Daoy (cell line): ENCODE measurements around the gene NCKAP5. TPM values are rescaled to one million over a fixed set of nuclear protein-coding genes. Genes with fewer than 3 reads are reported as not detected.

Experiments
- DNase-seq: peaks from one replicate; pipeline ENCODE4 v3.0.0-alpha.2; 2015; ENCODE audit warnings: low read depth
- total RNA-seq: library from RNA; depleted of rRNA; stranded (reverse); fragments of >200 nt; shearing (Covaris generic); gene quantifications from 2 replicates; pipeline ENCODE4 v1.2.3, GENCODE V29; 2014

NCKAP5 gene
- total RNA-seq, 1 experiment from 2014 or later, result 8.4 TPM

DNA sequence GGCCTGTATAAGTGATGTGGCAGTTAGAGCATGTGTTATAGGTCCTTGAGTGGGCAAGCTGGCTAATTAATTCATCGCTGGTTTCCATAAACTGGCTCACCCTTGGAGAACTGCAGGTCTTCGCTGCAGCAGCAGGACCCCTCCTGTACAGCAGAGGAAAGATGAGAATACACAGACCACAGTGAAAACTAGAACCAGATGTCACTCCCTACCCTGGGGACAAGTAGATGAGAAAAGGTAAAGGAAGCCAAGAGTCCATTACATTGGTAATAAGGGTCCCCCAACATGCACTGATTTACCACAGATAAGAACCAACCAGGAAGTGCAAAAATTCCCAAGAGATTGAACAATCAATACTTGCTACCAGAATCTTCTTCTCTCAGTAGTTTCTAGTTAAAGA, 482.6 kb downstream of the NCKAP5 start:
- DNase-seq, result no peak

DNA sequence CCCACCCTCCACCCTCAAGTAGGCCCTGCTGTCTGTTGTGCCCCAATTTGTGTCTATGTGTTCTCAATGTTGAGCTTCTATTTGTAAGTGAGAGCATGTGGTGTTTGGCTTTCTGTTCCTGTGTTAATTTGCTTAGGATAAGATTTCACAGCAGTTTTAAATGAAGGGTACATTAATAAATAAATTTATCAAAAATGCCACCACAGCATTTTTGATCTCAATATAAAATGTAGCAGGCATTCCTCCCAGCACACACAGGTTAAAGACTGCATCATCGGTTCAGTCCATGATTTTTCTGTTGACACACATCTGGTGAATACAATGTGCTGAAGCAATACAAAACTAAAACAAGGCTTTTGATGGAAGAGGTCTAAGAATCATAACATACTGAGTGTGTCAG, 486.2 kb downstream of the NCKAP5 start:
- DNase-seq, result no peak

DNA sequence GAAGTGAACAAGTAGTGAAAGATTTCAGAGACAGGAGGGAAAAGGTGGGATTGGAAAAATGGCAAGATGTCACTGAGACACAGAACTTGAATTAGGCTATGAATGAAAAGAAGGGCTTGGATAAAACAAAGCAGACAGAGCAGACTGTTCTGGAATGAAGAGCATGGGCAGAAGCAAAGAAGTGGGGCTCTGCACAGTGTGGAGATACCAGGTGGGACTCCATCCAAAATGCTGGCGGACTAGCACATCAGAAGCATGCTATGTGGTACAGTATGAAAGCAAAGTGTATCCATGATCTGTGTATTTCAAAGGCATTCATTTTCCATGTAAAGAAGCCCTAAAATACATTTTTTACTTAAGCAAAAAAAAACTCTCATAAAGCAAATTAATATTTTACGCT, 487.4 kb downstream of the NCKAP5 start:
- DNase-seq, result no peak

DNA sequence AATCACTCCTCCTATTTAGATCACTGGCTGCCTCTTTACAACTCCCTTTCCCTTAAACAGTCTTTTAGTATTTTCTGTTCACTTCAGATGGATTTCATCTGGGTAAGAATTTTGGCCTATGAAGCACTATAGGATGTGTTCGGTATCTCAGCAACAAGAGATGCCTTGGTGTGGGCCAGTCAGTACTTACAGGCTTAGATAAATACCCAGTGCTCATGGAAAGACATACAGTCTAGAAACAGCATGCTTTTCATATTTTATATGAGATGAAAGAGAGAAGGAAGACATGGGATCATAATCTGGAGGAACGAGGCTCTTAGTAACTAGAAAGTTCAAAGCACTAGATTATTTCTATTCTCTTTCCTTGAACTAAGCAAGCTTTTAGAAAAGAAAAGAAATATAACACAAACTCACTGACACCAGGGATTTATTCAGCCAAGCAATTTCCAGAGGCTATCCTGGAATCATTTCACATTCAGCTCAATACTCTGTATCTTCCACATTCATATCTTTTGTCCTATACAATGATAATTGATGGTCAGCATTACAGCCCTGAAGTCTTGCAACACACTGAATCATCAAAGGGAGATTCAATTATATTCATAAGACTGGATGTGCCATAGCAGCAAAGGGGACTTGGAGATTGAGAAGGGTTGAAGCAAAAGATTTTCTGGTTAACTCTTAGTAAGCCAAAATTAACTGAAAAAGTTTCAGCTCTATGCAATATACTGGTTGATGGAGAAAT, 489.4 kb downstream of the NCKAP5 start:
- no peak for DNase-seq

DNA sequence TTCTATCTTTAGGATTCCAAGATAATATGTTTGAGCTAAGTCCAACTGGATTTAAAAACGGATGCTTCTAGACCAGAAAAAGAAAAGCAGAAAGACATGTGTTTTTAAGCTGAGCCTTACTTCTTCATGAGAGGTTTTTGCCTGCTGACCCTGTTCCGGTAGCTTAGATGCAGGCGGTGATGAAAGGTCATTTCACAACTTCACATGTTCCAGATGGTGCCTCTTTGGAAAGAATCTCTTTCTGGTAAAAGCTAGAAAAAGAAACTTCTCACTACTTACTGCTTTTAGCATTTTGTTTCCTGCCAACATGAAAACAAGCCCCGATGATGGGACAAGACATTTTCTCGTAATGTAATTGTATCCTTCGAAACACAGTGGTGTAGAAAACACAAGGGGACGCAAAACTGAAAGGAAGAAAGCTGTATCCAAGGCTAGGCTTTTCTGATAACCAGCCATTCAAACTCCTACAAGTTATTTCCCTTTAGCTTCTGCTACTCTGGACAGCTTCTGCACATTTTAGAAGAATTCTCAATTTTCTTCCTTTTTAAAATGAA, 490.9 kb downstream of the NCKAP5 start:
- DNase-seq, result no peak

DNA sequence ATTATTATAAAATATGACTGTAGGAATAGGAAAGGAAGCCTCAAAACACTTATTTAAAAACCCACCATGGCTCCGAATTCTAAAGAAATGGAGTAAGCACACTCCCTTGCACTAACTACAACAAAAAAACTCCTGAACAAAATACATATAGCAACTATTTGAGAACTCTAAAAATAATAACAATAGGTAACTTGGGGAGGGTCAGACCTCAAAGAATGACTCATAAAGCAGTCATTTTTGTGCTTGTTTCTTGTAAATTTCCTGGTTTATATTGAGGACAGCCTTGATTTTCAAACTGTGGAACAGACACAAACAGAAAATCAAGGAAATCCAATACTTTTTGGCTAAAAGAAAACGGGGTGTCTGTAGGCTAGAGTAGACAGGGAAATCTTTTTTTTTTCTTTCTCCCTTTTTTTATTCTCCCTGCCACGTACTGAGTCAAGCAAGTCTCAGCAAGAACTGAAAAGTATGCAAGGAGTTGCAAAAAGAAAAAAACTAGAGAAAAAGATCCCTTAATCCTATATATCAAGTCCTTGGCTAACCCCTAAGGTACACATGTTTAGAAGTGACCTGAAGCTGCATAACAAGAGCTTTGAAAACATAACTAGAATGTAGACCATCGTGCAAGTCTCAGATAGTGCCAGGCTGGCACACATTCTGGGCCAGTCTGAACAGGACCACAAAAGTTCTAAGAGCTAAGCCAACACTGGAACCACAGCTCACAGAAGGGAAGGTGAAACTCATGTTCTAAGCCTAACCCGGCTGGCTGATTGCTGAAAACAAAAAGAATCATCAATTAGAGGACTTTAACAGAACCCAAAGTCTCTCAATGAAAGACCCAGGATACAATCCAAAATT, 495.2 kb downstream of the NCKAP5 start:
- no peak for DNase-seq

DNA sequence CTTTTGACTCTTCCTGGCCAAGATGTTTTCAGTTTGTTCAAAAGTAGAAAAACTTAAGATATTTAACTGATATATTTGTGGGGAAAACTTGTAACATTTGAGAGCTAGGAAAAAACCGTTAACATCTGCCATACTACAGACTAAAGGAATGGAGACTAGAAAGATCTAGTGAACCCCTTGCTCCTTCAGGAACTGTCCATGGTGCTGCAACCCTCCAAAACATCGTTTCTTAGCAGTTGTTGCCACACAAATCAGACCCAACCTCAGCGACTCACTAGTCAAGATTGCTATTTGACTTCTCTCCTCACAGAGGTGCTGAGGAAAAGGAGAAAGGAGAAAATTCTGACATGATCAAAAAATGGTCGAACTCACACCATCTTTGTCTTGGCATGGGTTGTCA, 504.5 kb downstream of the NCKAP5 start:
- DNase-seq, result peak; percentile 40

DNA sequence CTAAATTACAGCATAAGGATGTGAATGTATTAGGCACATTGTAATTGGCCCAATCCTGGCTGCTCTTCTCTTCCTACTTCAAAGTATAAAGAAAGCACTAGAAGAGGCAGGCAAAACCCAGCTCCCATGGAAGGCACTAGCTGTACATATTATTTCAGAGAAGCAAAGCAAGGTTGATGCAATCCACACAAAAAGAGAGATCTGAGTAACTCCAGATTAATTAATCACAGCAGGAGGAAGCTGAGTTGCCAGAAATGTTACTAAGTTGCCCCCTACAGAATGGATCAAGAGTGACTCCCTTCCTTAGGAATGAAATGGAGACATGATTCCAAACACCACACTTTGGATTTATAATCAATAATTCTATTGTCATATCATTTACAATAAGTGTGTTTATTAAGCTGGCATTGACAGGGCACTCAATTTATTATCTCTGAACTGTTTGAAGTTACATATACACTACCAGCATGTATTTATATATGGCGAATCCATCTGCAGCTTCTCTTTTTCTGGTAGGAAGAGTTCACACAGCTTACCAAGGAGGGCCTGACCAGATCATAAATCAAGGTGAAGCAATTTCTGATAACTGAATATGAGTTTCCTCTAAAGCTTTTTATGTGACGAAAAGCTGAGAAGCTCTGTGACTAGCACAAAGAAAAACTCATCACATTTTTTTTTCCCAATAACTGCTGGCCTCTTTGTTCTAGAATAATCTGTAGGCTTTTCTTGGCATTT, 505.2 kb downstream of the NCKAP5 start:
- DNase-seq, result peak; percentile 8

DNA sequence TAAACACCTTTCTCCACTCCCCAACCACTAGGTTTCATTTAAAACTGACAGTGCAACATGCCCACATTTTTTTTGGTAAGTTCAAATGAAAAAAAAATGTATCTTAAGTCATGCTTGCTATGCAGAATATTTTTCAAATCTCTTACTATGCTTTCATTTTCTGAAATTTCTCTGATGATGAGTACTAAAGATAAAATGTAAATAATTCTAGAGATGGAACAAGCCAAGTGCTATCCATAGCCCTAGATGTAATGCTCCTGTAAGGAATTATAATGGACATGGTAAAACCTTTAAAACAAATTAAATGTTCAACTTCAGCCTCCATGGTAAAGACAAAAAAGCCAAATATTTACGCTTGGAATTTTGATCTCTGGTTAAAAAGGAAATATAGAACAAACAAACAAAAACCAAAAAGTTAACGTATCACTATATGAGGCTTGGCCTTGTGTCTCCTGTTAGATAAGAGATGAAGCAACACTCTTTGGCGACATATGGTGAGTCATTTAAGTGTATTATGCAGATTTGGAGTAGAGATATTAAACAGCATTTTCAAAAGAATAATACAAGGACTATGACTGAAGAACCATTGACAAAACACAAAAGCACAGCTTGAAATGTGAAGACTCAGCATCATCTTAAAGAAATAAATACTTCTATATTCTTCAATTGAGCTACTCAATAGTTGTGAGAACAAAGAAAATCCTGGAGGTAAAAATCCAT, 506.2 kb downstream of the NCKAP5 start:
- no peak for DNase-seq

DNA sequence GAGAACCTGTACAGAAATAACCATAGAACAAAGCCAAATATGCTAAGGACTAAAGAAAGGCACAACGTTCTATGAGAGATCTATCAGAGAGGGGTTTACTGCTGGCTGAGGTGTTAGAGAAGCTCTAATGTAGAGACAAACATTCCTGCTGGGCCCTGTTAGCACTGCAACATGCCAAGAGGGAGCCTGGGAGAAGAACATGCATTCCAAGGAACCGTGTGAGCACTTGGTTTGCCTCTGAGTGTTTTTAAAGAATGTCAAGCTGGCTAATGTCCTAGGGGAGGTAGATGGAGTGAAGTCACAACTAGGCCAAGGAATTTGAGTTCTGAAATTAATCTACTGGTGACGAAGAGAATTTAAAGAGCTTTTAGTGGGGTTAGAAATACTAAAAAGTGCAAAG, 514.0 kb downstream of the NCKAP5 start:
- DNase-seq, result no peak

DNA sequence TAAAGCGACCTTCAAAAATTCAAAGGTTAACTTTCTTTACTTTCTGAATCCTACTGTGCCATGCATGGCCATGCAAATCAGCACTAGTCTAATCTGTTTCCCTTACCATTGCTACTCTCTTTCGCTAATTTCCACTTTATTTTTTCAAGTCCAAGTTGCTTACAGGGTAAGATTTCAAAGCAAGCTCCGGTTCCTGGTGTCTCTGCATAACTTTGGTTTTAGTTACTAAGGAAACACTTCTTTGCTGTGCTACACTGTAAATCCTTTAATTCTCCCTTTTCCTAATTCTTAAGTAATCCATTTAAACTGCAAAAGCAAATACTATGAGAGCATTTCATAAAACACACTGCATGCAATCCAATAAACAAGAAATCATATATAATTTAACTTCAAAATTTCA, 514.7 kb downstream of the NCKAP5 start:
- no peak for DNase-seq

DNA sequence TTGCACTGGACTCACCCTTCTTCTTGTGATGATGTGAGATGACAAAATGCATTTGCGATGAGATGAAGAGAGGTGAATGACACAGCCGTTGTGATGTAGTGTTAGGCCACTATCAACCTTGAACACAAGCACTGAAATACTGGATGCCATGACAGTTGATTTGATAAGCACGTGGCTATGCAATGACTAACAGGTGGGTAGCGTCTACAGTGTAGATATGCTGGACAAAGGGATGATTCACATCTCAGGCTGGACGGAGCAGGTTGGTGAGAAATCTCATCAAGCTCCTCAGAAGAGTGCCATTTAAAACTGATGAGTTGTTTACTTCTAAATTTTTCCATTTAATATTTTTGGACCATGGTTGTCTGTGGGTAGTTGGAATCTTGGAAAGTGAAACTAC, 522.5 kb downstream of the NCKAP5 start:
- peak; percentile 53 for DNase-seq

DNA sequence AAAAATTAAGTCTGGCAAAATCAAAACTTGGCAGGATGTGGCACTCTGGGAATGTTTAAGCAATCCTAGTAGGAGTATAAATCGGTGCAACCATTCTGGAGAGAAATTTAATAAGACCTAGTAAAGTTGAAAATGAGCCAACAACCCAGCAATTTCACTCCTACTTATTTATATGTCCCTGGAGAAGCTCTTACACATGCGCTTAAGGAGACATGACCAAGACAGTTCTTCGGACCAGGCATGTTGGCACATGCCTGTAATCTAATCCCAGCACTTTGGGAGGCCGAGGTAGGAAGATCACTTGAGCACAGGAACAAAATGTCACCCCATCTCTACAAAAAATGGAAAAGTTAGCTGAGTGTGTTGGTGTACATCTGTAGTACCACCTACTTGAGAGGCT, 523.7 kb downstream of the NCKAP5 start:
- DNase-seq, result no peak

DNA sequence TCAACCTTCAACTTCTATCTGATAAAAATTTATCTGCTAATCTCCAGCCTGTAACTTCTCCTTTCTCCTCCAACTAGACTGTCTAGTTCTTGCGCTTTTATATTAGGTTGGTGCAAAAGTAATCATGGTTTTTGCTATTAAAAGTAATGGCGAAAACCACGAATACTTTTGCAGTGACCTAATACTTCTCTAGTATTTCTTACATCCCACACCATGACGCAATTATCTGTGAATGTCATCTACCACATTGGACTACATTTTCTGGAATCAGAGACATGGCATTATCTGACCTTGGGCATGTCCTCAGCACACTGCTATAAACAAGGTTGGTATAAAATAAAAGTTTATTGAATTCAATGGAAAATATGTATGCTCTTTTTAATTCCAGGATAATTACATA, 528.1 kb downstream of the NCKAP5 start:
- DNase-seq, result peak; percentile 20

DNA sequence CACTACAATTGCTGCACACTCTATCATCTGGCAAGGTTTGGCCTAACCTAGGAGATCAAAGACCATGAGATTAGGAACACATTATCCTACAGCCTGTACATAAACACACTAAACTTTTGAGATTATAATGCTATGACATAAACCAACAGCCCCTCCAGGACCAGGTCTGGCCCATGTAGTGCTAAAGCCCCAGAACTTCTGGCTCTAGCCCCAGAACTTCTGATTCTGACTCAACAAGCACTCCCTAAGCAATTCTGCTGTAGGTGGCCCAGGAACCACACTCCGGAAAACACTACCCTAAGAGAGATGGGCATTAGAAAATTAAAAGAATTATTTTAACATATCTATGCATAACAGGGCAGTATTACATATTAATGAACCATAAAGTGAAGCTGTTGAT, 528.7 kb downstream of the NCKAP5 start:
- no peak for DNase-seq

DNA sequence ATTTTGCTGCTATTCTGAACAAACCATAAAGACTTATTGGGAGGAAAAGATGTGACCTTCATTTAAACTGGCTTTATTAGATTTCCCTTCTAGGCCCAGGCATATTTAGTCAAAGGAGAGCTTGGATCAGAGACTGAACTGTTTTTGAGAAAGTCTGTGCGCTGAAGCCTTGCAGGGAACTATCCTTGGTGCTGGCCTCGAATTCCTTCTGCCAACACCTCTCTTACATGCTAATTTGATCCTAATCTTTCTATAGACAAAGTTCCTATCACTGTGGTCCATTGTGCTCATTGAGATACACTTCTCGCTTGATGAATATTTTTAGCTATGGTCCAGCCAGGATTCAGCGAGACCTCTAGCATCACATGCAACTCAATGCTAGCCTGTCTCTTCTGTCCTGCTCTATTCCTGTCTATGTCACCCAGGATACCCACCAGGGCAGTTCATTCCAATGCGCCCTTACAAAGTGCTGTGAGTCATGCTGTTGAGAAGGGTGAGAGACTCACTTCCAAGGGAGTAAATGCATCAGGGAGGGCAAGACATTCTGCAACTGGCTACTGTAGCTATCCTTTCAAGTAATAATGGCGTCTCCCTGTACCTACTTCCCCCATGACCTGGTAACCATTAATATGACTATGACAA, 541.6 kb downstream of the NCKAP5 start:
- no peak for DNase-seq

DNA sequence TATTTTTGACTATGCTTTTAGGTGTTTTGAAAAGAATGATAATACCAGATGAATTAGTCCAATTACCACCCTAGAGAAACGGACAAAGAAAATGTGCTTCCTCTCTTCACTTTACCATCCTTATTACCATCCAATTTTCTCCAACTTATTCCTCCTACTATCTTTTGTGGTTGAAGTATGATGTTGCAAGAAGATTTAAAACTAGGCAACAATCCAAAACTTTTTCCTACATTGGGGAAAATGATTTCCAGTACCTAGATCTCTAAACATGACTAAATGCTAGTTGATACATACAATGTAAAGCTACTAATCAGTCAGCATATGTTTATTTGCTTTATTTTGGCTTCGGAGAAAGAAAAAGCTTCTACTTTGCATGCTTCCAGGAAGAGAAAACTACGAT, 543.3 kb downstream of the NCKAP5 start:
- no peak for DNase-seq

DNA sequence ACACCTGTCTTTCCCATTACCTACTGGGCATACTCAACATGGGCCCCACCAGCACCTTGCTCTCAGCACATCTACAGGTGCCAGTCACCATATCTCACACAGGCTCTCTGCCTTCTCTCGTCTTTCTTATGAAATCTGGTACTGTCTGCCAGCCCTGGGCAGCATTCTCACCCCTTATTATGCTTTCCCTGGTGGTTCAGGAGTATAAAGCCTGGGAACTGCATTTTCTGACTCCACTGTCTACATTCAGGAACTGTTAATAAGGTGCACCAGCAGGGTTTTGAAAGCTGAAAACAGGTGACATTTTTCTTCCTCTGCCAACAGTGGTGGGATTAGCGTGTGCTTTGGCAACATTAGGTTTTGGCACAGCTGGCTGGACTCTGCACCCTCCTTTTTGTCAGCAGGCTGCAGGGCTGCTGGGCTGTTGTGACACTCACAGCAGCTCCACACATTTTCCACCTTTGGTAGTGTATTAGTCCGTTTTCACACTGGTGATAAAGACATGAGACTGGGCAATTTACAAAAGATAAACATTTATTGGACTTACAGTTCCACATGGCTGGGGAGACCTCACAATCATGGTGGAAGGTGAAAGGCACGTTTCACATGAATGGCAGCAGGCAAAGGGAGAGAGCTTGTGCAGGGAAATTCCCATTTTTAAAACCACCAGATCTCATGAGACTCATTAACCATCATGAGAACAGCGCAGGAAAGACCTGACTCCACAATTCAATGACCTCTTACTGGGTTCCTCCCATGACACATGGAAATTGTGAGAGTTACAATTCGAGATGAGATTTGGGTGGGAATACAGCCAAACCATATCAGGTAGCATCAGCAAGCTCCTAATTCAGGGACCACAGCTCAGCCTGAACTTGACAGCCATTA, 555.2 kb downstream of the NCKAP5 start:
- no peak for DNase-seq

DNA sequence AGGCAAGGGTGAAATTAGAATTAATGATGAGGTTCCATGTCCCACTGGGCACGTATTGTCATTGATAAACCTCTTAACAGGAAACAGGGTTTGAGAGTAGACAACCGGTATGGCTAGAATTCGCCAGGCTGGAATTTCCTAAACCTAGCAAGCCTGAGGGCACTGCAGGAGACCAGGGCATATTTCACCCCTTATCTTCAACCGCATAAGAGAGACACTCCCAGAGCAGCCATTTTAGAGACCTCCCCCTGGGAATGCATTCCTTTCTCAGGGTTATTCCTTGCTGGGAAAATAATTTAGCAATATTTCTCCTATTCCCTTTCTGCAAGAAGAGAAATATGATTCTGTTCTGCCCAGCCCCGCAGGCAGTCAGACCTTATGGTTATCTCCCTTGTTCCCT, 563.6 kb downstream of the NCKAP5 start:
- no peak for DNase-seq

DNA sequence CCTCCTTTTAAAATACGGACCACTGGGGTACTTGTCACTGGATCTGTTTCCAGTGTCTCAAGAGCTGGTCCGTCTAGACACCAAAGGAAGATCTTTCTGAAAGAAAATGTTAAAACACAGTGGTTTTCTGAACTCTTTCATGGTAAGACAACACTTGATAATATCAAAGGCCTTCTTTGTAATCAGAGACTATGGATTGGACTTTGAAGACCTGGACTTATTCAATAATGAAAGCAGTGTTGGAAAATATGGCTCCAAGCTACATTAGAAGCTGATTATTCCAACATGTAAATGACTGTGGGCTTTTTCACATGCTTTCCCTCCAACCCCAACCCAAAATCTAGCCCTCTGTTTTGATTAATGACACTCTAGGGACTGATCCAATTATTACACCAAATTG, 568.8 kb downstream of the NCKAP5 start:
- DNase-seq, result no peak
